ENCODE results near the gene NAALADL2.

- TF ChIP-seq CTCF (IDR thresholded peaks at IDR 0.05) (peak; percentile 51), EZH2 (IDR thresholded peaks at IDR 0.05) (no peak), EZH2phosphoT487 (IDR thresholded peaks at IDR 0.05) (no peak)
Observed at GRCh38 chr3:175121225-175121624, 262.1 kb downstream of the NAALADL2 start.

All from neural progenitor cell (in vitro differentiated cells).